NCI-H146 treated with DMSO at 0.1 percent for 48 hours (cell line): ENCODE data around the gene FAT1.

Source experiments
- DNase-seq: peaks from one replicate; lab custom pipeline; 2025; ENCODE audit not compliant: unreplicated experiment; lab: John Stamatoyannopoulos, UW

FAT1 gene

DNA sequence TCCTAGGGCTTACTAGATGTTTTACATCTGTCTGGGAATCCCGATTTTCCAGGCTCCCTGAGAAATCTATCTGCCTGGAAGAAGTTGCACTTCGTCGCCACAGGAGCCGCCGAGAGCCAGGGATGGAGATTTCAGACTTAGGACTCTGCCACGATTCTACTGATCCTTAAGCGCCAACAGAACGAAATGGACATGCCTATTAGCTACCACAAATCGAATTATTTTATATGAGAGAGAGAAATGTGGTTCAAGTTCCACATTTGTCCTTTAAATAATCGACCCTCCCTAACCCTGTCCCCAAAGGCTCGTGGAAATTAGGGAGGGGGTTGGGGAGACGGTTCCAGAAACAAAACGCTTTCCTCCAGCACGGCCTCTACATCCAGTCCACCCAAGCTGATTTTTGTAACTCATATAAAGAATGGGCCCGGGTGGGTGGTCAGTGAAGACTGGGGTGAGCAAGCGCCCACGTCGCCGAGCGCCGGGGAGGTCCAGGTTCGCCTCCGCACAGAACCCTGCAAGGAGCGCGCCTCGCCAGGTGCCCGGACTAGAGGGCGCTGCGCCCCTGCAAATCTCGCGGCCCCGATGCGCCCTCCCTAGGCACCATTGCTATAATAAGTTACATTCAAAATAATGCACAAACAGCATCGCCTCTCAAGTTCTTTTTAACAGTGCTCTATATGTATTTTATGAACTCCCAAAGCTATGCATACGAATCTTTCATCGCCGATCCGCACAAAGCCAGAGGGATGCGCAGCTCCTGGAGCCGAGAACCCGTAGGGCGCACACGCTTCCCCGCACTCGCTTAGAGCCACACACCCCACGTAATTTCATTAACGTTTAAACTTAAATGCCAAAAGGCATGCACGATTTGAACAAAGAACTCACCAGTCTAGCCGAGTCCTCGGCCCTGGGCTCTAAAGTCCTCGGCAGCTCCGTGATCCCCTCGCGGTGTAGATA is 2.1 kb upstream of the FAT1 start:
- DNase-seq: no peak

DNA sequence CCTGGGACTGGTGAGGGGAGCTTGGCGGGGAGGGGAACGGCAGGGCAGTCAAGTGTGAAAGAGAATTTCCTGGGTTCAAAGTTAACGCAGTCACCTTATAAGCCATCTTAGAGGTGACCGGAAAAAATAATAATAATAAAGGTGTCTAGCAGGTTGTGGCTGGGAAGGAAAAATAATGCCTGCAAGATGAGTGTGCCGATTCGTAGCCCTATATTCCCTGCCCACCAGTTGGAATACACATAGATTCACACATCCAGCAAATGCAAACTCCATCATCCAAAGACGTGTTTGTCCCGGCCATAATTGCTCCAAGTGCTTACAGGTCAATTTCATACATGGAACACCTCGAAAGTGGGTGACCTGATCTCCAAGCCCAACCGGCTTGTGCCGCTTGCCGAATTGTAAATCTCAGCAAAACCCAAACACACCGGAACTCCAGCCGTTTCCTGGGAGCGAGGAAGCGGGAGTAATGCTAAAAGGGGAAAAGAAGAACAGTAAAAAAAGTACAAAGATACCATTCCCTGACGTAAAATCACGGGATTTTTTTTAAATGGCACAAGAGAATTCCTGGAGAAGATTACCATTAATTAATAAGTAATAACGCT is 1.3 kb upstream of the FAT1 start:
- no peak for DNase-seq

DNA sequence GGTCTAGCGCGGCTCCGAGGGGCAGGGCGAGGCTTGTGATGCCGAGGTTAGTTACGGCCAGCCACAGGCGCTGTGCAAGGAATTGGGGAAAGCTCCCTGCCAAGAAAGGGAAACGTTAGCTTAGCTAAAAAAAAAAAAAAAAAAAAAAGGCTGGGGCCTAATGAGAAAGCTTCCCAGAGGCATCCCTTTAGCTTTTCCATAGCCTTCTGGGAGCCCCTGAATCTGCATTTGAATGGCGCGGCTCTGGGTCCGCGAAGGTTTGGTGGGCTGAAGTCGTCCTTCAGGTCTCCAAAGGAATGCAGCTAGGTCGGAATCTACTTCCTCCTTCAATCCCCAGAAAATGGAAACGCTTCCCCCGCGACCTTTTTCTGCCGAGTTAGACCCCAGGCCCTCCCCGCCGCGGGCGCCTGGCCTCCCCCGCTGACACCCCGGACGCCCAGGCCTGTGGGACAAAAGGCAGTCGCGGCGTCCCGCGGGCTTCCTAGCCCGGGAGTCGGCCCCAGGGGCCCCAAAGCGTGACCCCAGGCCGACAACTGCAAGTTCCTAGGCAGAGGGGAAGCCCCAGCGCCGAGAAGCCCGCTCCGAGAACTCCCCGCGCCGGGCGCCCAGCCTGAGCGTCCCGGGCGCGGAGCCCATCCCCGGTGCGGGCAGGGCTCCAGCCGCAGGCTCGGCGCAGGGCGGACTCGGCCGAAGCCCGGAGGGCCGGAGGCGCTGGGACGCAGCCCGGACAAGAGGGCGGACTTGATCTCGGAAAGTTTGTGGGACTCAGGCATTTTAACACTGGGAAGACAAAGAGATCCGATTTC is 605 bp upstream of the FAT1 start:
- DNase-seq: no peak

- no peak for DNase-seq
Measured at GRCh38 chr4:186722796-186723291, 812 bp downstream of the FAT1 start.

DNA sequence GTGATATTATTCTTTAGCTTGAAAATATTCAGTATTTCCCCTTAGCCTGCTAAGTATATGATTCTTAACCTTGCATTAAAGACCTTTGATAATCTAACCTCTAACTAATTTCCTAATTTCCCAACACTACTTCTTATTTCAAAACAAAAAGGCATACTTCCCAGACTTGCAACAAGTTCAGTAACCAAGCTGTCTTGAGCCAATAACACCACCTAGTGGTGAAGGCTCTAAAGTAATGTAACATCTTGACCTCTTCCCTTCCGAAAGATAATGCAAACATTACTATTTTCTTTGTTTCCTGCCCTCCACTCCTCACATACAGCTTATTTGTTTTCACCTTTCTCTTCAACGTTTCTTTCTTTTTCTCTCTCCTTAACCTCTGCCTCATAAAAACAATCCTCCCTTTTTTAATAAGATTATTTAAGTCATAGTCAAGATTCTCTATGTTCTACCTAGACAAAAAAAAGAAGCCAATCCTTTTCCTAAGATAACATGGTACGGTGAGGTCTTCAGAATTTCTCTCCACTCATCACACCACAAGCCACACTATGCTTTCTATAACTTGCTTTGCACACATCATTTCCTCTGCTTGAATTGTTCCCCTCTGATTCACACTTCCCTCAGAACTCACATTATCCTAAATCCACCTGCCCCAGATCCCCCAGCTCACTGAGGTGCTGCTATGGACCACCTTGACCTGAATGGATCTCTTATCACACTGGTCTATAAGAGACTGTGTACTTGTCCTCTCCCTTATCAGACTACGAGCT is 3.5 kb downstream of the FAT1 start:
- DNase-seq: no peak

DNA sequence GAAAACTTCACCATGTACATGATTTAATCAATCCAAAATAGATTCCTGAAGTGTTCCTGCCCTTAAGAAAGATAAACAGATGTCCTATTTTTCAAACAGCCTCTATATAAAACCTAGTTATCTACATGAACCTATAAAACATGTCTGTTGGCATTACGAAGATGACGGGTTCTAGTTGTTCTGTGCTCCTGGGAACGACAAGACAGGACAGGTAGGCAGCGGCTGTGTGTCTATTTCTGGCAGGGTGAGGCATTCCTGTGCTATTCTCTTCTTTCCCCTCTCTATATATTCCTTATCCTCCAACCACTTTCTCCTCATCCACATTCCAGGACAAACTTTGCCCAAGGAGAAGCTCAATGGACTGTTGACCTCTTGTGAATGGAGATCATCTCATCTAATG is 6.1 kb downstream of the FAT1 start:
- DNase-seq: no peak

GRCh38 chr4:186715077-186715476 is 8.6 kb downstream of the FAT1 start:
- no peak for DNase-seq

DNA sequence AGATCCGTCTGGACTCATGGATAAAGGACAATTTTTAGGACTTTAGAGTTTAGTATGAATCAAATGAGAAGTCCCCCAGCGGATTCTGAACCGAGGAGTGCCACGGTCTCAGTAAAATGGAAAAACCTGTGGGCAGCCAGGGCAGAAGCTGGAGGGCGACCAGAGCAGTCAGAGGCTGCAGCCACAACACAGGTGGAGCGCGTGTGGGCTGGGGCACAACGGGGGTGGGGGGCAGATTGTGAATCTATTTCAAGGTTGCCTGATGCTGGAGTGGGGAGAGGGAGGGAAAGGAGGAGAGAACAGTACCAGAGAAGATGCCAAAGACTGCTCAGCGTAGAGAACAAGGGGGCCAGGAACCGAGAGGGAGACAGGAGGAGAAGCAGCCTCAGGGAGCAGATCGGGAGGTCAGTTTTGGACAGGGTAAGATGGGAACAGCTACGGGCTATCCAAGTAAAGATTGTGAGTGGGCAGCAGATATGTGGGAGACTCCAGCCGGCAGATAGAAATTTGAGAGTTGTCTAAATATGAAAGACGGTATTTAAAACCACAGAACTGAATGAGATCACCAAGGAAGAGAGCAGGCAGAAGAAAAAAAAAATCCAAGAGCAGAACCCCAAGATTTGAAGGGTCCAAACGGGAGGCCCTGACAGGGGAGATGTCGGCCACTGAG is 9.5 kb downstream of the FAT1 start:
- no peak for DNase-seq

DNA sequence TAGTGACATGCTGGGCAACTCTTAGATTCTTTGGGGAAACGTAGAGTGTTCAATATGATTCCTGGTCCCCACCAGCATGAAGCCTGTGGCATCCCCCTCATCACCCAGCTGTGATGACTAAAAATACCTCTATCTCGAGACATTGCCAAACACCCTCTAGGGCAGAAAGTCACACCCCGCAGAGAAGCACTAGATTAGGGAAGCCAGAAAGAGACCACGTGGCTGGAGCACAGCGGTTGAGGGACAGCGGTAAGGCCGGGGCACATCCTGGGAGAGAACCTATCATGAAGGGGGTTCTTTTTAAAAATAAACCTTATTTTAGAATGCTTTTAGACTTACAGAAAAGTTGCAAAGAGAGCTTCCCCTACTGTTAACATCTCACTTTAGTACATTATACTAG is 11.0 kb downstream of the FAT1 start:
- DNase-seq: no peak

- DNase-seq: no peak
Measured at GRCh38 chr4:186710521-186711119, 13.0 kb downstream of the FAT1 start.

GRCh38 chr4:186709517-186709916 is 14.1 kb downstream of the FAT1 start:
- DNase-seq: no peak

GRCh38 chr4:186708554-186708953 is 15.1 kb downstream of the FAT1 start:
- no peak for DNase-seq

- DNase-seq: no peak
Measured at GRCh38 chr4:186707996-186708395, 15.7 kb downstream of the FAT1 start.

DNA sequence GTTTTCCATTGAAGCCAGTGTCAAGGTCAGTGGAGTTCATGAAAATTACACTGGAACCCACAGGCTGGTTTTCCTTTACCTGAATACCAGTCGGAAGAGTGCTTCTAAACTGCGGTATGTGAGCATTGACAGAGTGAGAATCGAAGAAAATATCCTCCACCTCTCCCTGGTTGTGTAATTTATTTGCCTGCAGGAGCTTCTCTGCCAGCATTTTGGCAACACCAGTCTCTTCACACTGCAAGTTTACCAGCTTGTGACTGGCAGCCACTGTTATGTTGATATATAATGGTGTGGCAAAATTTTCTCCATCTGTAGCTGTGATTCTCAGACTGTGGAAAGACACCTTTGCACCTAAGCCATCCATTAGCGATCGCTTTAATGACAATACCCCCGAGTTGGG is 16.1 kb downstream of the FAT1 start:
- no peak for DNase-seq

GRCh38 chr4:186704057-186704456 is 19.6 kb downstream of the FAT1 start:
- no peak for DNase-seq

GRCh38 chr4:186703510-186703909 is 20.1 kb downstream of the FAT1 start:
- no peak for DNase-seq

DNA sequence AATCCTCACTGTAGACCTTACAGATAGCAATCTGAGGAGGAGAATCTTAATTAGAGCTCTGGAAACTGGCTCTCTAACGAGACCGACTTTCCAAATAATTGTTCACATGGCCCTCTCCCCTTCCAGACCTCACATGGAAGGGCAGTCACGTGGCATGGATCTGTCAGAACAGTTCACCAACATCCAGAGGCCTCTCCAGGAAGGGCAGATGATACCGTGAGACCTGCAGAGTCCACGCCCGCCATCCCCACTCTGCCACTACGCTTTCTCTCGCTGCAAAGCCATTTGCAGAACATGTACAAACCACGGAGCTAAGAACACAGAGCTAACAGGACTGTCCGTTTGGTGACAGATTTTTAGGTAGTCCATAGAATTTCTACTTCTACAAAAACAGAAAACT is 20.7 kb downstream of the FAT1 start:
- no peak for DNase-seq

GRCh38 chr4:186702297-186702696 is 21.4 kb downstream of the FAT1 start:
- no peak for DNase-seq

DNA sequence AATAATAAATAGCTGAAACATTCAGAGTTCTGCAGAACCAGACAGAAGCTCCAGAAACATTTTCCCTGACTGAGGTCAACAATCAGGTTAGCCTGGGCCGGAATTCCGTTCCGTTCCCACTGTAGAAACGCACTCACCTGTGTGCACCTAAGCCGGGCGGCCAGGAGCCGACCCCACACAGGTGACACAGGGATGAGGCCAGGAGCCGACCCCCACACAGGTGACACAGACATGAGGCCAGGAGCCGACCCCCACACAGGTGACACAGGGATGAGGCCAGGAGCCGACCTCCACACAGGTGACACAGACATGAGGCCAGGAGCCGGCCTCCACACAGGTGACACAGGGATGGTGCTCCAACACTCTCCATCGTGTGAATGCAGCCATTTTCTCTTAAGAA is 21.9 kb downstream of the FAT1 start:
- DNase-seq: no peak

DNA sequence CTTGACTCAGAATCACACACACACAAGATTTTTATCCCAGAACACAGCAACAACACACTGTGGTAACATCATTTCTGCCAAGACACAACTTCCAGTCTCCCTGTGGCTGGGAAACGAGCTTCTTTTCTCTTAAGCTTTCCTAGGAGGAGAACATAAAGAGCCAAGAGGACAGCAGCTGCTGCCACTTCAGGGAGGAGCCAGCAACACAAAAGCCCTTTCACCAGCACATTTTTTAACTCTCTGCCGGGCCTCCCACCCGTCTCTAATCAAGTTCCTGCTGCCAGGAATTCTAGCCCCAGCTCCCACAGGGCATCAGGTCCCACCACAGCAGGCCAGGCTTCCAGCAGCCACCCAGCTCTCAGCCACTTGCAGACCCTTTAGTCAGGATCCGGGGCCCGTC is 22.4 kb downstream of the FAT1 start:
- no peak for DNase-seq
